Peyer's patch (tissue), 4 donors: ENCODE measurements around the gene CERKL.

Source experiments
- POLR2A ChIP-seq, 2 donors: fragments of 450-650 bp; IDR thresholded peaks; one replicate each; pipeline ENCODE4 v1.5.1; 2017; ENCODE audit warnings: antibody characterized with exemption in 2 of 2, mild to moderate bottlenecking in 2 of 2, moderate library complexity in 2 of 2
- TF ChIP-seq, protein P1 (sequence below), 6 experiments: fragments of 450-650 bp in 4 of 6; fragments of 200-600 bp in 2 of 6; sonication (generic) in 1 of 6; IDR thresholded peaks; one replicate each; pipeline ENCODE4 v1.5.1; 2017 to 2019; ENCODE audit warnings: antibody characterized with exemption in 6 of 6, mild to moderate bottlenecking in 3 of 6, moderate library complexity in 1 of 6

DNA sequence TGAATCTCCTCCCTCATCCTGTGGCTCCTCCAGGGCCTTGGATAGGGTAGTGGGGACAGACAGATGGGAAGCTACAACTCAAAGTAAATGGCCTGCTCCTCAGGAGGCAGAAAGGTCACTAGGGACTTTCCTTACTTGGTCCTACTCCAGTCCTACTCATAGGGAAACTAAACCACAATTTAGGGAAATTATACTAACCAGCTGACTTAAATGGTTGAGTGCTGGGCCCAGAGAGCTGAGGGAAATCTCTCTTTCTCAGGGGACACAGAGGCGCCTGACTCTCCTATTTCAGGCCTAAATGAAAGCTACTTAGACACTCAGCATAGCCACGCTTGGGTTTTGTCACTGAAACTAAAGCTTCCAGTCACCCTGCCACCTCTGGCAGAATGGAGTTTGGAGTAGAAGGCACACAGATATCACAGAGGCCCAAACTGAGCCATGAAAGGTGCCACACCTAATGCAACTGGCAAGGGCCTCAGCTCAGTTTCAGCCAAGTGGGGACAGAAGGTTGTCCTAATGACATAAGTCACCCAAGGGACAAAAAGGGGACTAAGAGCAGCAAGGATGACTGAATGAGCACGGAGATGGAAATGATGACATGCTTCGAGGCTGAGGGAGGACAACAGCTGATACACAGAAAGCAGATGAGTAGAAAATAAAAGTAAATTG lies 24.0 kb downstream of the CERKL start:
- TF ChIP-seq, protein P1, sequence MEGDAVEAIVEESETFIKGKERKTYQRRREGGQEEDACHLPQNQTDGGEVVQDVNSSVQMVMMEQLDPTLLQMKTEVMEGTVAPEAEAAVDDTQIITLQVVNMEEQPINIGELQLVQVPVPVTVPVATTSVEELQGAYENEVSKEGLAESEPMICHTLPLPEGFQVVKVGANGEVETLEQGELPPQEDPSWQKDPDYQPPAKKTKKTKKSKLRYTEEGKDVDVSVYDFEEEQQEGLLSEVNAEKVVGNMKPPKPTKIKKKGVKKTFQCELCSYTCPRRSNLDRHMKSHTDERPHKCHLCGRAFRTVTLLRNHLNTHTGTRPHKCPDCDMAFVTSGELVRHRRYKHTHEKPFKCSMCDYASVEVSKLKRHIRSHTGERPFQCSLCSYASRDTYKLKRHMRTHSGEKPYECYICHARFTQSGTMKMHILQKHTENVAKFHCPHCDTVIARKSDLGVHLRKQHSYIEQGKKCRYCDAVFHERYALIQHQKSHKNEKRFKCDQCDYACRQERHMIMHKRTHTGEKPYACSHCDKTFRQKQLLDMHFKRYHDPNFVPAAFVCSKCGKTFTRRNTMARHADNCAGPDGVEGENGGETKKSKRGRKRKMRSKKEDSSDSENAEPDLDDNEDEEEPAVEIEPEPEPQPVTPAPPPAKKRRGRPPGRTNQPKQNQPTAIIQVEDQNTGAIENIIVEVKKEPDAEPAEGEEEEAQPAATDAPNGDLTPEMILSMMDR (IDR thresholded peaks at IDR 0.05), result no peak
- no peak for TF ChIP-seq POLR2A (IDR thresholded peaks at IDR 0.05)
